Measurements from ENCODE around the gene DCC. TPM values are rescaled to one million over a fixed set of nuclear protein-coding genes. Genes with fewer than 3 reads are reported as not detected.

The DCC gene
- total and polyA plus RNA-seq, 2 of the 8 experiments (the other 6 are each of a cell fraction or from before 2014, with no cell fraction given), result 0.14 to 1.4 TPM

DNA sequence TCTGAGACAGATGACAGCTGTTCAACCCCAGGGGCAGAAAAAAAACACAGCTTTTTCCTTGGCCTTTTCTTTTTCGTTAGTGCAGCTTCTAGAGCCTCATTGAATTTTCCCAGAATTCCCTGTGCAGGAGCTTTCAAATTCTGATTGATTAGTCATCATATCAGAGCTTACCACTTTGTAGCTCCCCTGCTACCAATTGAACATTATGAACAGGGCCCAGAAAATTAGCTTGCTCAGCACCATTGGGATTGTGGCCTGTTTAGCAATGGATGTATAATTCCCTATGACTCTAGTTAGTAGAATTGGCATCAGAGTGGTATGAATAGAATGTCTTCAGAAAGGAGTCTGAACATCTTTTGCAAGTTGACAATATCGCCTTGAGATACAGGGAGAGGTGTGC, 631.1 kb downstream of the DCC start (continued):
- TF ChIP-seq CBX8 (IDR thresholded peaks at IDR 0.05; ENCODE audit: borderline replicate concordance, low read depth, low read length) (no peak), PHF8 (conservative IDR thresholded peaks at IDR 0.05; ENCODE audit: low read depth, low read length) (no peak), POLR2A (IDR thresholded peaks at IDR 0.05; ENCODE audit: control extremely low read depth in 1 of 2, low read depth in 2 of 2, low read length in 2 of 2) (no peak)

All from H1 (cell line).